Posterior cingulate gyrus (tissue), 11 donors: ENCODE measurements around the gene C5orf52.
"Not testable (repeated sequence)": the region's sequence is repeated elsewhere in the genome, so short reads cannot be mapped to it uniquely, and the experiment has no call there.

Experiments
- DNase-seq, 10 donors: peaks; one replicate each; pipeline versions ENCODE4 v3.0.0 to v3.0.0-alpha.2; 2020 to 2021; ENCODE audit warnings: mixed read lengths in 3 of 10
- intact Hi-C: fragments of 100-400 bp; cut with DNase I; formaldehyde crosslinking; loops from one replicate; pipeline ENCODE4 v1.15.1; 2023

Gene C5orf52

GRCh38 chr5:157674351-157674750 lies 3.0 kb downstream of the C5orf52 start:
- intact Hi-C loops = not testable (repeated sequence)

GRCh38 chr5:157677931-157678330 lies 6.6 kb downstream of the C5orf52 start:
- intact Hi-C loops = no loop called here
- DNase-seq = no peak

More at GRCh38 chr5:157674351-157674750, 3.0 kb downstream of the C5orf52 start:
- DNase-seq = not testable (repeated sequence)

GRCh38 chr5:157679801-157680200 lies 8.5 kb downstream of the C5orf52 start:
- intact Hi-C loops = no loop called here
- no peak for DNase-seq

GRCh38 chr5:157680239-157680638 lies 8.9 kb downstream of the C5orf52 start:
- intact Hi-C loops = no loop called here
- no peak for DNase-seq

- intact Hi-C loops = no loop called here
- no peak for DNase-seq
Observed at GRCh38 chr5:157681048-157681447, 9.7 kb downstream of the C5orf52 start.

GRCh38 chr5:157682257-157682656 lies 10.9 kb downstream of the C5orf52 start:
- no peak for DNase-seq
- intact Hi-C loops = no loop called here

- intact Hi-C loops = not testable (repeated sequence)
Observed at GRCh38 chr5:157686276-157687197, 15.2 kb downstream of the C5orf52 start.

GRCh38 chr5:157687198-157687554 lies 15.8 kb downstream of the C5orf52 start:
- DNase-seq = no peak

More at GRCh38 chr5:157686276-157687197, 15.2 kb downstream of the C5orf52 start:
- DNase-seq = not testable (repeated sequence)

GRCh38 chr5:157689942-157690689 lies 18.8 kb downstream of the C5orf52 start:
- intact Hi-C loops = no loop called here
- DNase-seq = peak in 1 of 10 donors; percentile 70

More at GRCh38 chr5:157687198-157687554, 15.8 kb downstream of the C5orf52 start:
- intact Hi-C loops = no loop called here

- intact Hi-C loops = no loop called here
- DNase-seq = peak in 1 of 10 donors; percentile 75
Observed at GRCh38 chr5:157690690-157691433, 19.5 kb downstream of the C5orf52 start.

- intact Hi-C loops = not testable (repeated sequence)
- peak in 1 of 10 donors; percentile 44 for DNase-seq
Observed at GRCh38 chr5:157693816-157694215, 22.5 kb downstream of the C5orf52 start.

- DNase-seq, intact Hi-C loops: not testable (repeated sequence)
Observed at GRCh38 chr5:157696154-157696553, 24.8 kb downstream of the C5orf52 start.

GRCh38 chr5:157698674-157699073 lies 27.3 kb downstream of the C5orf52 start:
- intact Hi-C loops, DNase-seq: not testable (repeated sequence)

- DNase-seq = no peak
- intact Hi-C loops = no loop called here
Observed at GRCh38 chr5:157703736-157704135, 32.4 kb downstream of the C5orf52 start.

- DNase-seq = no peak
- intact Hi-C loops = no loop called here
Observed at GRCh38 chr5:157708866-157709265, 37.5 kb downstream of the C5orf52 start.

- intact Hi-C loops = no loop called here
- no peak for DNase-seq
Observed at GRCh38 chr5:157709346-157709745, 38.0 kb downstream of the C5orf52 start.

GRCh38 chr5:157710431-157710830 lies 39.1 kb downstream of the C5orf52 start:
- no peak for DNase-seq
- intact Hi-C loops = loop anchor here (10.0 kb wide), 2 partner anchors 136 to 346 kb away; partner anchors contain the start of gene ADAM19

- DNase-seq = no peak
- intact Hi-C loops = loop anchor here (10.0 kb wide), 2 partner anchors 136 to 346 kb away; partner anchors contain the start of gene ADAM19
Observed at GRCh38 chr5:157710882-157711281, 39.5 kb downstream of the C5orf52 start.

- DNase-seq = no peak
- intact Hi-C loops = loop anchor here (10.0 kb wide), 2 partner anchors 139 to 349 kb away; partner anchors contain the start of gene ADAM19
Observed at GRCh38 chr5:157713830-157714595, 42.7 kb downstream of the C5orf52 start.

- no peak for DNase-seq
- intact Hi-C loops = loop anchor here (10.0 kb wide), 2 partner anchors 140 to 350 kb away; partner anchors contain the start of gene ADAM19
Observed at GRCh38 chr5:157714596-157714864, 43.2 kb downstream of the C5orf52 start.
